GM18907 (cell line): ENCODE results near the gene ZNF536.
"Not testable (repeated sequence)": the region's sequence is repeated elsewhere in the genome, so short reads cannot be mapped to it uniquely, and the experiment has no call there.

ENCODE experiments used
- ATAC-seq: cut with Tn5 transposase; IDR thresholded peaks from one replicate; pipeline ENCODE4 v1.9.1; 2021; ENCODE audit warnings: mild to moderate bottlenecking, moderate library complexity; ENCODE audit not compliant: unreplicated experiment

Gene ZNF536

DNA sequence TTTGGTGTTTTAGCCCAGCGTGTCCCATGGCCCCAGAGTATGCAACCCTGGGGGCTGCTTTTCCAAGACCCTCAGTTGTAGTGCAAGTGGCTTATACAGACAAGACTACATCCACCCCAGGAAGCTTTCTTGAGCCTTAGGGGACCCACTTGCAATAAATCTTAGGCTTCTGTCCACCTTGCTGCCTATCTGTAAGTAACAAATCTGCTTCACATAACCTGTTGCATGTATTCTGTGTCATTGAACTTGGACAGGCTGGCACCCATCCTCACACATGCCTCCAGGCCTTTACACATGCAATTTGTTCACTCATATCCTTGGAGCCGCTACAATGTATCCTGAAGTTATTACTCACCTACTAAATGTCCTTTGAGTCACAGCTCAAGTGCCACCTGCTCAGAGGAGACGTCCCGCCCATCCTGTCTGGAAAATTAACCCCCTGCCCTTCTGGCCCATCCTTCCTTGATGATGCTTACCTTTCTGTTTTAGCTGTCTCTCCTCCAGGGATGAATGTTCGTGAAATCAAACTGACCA, 101.2 kb downstream of the ZNF536 start:
- no peak for ATAC-seq

GRCh38 chr19:30476997-30477396, 104.8 kb downstream of the ZNF536 start:
- ATAC-seq, result no peak

- ATAC-seq, result no peak
Observed at GRCh38 chr19:30479231-30479630, 107.0 kb downstream of the ZNF536 start.

- no peak for ATAC-seq
Observed at GRCh38 chr19:30480097-30480496, 107.9 kb downstream of the ZNF536 start.

DNA sequence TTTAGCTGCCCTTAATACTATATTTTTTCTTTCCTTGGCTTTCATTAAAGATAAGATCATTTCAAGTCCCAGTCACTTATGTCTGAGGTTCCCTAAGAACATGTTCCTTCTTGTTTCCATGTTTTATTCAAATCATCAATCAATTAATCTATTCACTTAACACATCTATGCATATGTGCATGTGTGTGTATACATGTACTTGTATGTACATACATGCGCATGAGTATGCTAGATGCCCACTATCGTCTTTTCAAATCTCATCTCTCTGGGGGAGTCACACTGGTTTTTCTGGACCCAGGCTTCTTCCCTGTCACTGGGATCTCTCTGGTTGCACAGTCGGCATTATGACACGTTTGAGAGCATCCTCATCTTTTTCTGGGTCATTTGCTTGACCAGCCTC, 108.9 kb downstream of the ZNF536 start:
- ATAC-seq, result no peak

GRCh38 chr19:30481823-30482222, 109.6 kb downstream of the ZNF536 start:
- no peak for ATAC-seq

DNA sequence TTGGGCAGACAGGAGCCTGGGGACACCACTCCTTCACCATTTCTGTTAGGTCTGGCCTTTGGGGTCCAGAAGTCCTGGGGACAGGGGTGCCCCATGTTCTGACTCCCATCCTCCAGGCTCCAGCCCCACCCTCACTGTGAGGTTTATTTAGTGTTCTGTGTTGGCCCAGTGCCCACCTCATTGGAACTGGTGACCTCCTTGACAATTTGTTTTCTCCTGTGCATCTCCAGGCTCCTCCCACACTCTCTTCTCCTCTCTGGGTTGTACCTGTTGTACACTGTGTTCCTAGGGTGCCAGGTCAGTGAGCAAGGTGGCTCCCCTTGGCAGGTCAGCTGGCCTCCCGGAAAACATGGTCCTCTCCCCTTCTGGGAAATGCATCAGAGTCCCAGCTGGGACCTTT, 110.8 kb downstream of the ZNF536 start:
- no peak for ATAC-seq

- ATAC-seq, result not testable (repeated sequence)
Observed at GRCh38 chr19:30486250-30486649, 114.1 kb downstream of the ZNF536 start.

DNA sequence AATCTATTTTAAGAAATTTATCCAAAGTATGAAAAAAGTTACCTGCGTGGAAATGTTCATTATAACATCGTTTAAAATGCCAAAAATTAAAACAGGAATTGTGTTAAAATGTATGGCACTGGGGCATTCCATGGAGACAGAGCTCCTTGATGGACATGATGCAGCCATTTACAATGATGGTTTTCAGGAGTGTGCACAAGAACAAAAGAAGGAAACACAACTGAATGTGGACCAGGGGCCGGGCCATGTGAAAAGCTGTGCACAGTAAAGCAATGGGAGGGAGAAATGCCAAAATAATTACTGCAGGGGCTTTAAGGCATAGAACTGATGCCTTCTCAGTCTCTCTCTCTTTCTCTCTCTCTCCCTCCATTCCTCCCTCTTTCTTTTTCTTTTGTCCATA, 115.0 kb downstream of the ZNF536 start:
- no peak for ATAC-seq

DNA sequence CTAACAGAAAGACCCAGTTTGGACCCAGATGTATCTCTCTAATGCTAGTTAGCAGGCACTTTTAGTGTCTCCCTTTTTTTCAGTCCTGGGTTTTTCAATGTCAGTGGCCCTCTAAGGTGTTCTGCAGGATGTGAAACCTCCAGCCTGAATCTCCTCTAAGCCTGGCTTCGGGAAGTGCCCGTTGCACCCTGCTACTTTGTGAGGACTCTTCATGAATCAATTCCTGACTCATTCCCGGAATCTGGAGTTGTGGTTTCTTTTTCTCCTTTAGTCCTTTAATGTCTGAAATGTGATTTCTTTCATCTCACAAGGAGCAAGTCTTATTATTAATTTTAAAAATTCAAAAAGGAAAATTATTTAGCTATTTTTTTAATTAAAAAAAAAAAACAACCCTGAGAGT, 116.0 kb downstream of the ZNF536 start:
- ATAC-seq, result no peak

- ATAC-seq, result no peak
Observed at GRCh38 chr19:30490760-30491159, 118.6 kb downstream of the ZNF536 start.

GRCh38 chr19:30492586-30493270, 120.5 kb downstream of the ZNF536 start:
- ATAC-seq, result no peak

GRCh38 chr19:30497034-30497433, 124.8 kb downstream of the ZNF536 start:
- no peak for ATAC-seq

DNA sequence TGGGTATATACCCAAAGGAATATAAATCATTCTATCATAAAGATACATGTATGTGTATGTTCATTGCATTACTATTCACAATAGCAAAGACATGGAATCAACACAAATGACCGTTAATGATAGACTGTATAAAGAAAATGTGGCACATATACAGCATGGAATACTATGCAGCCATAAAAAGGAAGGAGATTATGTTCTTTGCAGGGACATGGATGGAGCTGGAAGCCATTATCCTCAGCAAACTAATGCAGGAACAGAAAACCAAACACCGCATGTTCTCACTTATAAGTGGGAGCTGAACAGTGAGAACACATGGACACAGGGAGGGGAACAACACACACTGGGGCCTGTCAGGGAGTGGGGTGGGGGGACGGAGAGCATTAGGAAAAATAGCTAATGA, 125.9 kb downstream of the ZNF536 start:
- not testable (repeated sequence) for ATAC-seq

DNA sequence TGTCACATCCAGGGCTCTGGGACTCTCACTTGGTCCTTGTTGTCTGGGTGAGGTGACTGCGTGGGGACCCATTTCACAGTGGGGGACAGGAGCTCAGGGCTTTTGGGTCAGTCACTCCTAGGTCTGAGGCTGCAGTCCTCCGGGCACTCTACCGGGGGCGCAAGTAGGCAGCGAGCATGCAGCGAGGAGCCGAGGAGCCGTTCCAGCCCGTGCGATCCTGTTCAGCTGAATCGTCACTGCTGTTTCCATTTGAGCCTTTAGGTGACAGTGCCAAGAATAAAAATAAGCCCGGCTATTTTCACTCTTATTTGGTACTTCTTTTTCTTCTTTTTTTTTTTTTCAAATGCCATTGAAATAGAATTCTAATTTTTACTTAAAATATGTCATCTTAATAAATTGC, 126.5 kb downstream of the ZNF536 start:
- no peak for ATAC-seq

- no peak for ATAC-seq
Observed at GRCh38 chr19:30504272-30504671, 132.1 kb downstream of the ZNF536 start.

DNA sequence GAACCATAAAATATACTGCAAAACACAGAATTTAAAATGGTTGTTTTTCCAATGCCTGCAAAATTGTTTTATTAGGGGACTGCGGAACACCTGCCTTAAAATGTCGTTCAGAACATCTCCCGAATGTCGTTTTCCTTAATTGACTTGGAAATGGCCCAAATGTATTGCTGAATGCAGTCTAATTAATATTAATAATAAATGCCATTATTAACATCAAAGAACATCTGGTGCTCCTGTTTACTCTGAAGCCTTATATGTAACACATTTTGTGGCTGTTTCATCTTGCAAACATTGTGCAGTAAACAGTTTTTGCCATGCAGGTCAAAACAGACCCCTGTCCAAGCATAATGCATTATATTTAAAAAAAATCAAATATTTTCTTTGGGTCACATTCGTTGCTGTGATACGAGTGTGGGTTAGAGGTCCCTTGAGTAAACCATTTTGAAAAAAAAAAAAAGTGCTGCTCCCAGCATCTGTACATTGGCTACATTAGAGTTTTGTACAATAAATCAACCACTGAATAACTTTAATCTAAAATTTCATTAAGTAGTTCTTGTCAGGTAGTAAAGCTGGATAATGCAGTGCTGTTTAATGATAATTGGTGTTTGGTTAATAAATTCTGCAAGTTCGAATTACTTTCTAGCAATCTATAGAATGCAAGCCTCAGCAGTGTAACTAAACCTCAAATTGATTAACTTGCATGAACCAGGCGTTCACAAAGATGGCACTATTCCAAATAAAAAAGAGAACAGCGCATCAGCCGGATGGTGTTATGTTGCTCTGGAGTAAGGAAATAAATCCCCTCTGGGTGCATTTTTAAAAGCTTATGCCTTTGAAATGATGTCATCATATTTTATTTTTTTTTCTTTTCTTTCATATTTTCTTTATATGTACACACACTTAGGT, 140.2 kb downstream of the ZNF536 start:
- no peak for ATAC-seq

DNA sequence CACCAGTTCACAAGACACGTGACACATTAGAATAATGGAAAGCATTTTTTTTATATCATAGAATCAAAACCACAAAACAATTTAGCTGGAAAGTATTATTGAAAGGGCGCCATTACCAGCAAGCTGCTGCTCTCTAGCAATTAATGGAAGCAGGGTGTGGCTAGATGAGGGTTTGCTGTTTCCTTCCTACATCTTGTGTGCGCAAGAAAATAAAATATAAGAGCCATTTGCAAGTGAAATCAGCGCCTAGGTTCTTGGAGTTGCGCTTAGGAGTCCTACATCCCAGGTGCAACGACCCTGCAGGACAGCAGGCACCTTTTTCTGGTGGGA, 140.9 kb downstream of the ZNF536 start:
- ATAC-seq, result no peak

DNA sequence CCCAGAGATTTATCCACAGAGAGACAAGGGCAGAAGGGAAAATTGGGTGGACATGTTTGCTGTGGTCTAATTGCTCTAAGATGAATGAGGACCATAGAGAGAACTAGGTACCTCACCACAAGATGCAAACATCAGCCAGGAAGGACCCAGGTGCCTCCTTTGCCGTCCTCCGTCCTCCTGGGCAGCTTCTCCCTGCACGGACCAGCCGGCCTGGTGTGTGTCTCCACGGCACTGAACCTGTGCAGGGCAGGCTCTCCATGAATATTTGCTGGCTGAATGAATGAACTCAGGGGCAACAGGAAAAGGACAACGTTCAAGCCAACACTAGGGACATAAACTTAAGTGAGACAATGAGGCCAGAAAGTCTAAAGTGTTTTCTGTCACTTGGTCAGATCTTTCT, 143.9 kb downstream of the ZNF536 start:
- no peak for ATAC-seq

GRCh38 chr19:30516531-30516930, 144.3 kb downstream of the ZNF536 start:
- ATAC-seq, result no peak

DNA sequence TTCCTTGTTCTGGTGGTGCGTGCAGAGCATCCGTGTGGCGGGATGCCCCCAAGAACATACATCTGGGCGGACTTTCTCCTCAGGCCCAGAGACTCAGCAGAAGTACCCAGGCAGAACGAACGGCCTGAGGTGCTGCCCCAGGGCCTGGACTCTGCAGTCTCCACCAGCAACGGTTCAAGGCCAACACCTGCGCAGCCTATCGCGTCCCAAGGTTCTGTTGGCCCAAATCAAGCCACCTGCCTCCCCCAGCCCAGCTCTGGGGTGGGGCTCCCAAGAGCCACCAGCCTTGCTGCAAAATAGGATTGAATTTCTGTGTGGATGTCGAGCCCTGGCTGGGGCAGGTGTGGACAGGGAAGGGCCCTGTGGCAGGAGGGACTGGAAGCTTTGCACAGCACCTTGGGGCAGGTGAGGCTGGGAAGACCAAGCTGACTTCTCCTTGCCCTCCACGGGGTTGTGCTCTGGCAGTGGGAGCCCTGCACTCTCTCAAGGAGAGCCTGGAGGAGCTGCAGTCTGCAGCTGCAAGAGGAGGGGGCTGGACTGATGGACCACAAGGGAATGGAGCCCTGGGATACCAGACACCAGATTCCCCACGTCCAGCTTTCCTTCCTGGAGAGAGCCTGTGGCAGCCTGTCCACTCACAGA, 146.9 kb downstream of the ZNF536 start:
- ATAC-seq, result no peak
